Memory B cell (primary cell): Measurements from ENCODE around the gene NLK.
"Not testable (repeated sequence)": the region's sequence is repeated elsewhere in the genome, so short reads cannot be mapped to it uniquely, and the experiment has no call there.

Source experiments
- ATAC-seq: fragments of 150-1000 bp; cut with Tn5 transposase; 2 replicates; pipeline ENCODE4 v1.10.0; 2021; ENCODE audit warnings: low read depth, mild to moderate bottlenecking, moderate library complexity
- DNase-seq, 2 donors: peaks; one replicate each; pipeline ENCODE4 v3.0.0; 2022; ENCODE audit warnings: low spot score in 2 of 2
- H3K27ac Mint-ChIP-seq: one replicate; pipeline ENCODE4 v1.8.0; 2022; ENCODE audit warnings: mild to moderate bottlenecking, moderate library complexity, mixed read lengths
- H3K27me3 Mint-ChIP-seq: one replicate; pipeline ENCODE4 v1.8.0; 2022; ENCODE audit warnings: mixed read lengths
- H3K36me3 Mint-ChIP-seq: one replicate; pipeline ENCODE4 v1.8.0; 2022; ENCODE audit warnings: mild to moderate bottlenecking, mixed read lengths
- H3K4me1 Mint-ChIP-seq: one replicate; pipeline ENCODE4 v1.8.0; 2022; ENCODE audit warnings: mixed read lengths
- H3K4me3 Mint-ChIP-seq: one replicate; pipeline ENCODE4 v1.8.0; 2022; ENCODE audit warnings: mild to moderate bottlenecking, moderate library complexity, mixed read lengths
- H3K9me3 Mint-ChIP-seq: one replicate; pipeline ENCODE4 v1.8.0; 2022; ENCODE audit warnings: mixed read lengths

The NLK gene

DNA sequence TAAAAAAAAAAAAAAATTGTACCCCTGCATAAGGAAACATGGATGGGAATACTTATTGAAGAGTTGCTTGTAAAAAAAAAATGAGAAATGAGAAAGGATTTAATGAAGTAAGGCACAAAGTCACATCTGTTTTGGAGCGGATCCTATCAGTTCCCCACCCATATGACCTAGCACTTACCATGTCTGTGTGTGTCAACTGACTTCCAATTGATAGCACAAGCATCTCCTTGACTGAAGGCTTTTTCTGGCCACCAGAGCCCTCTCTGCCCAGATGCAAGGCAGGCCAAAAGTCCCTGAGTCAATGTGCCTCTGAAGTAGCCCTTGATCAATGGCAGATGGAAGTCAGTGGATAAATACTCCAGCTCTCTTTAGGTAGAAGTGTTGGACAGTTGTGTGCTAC, 13.4 kb upstream of the NLK start:
- H3K4me3 Mint-ChIP-seq, result no peak overlapping the region
- peaks cover 2% of the 10 kb centered on the region for H3K27me3 Mint-ChIP-seq
- H3K9me3 Mint-ChIP-seq, result no peaks in the 10 kb centered on the region
- H3K36me3 Mint-ChIP-seq, result no peaks in the 10 kb centered on the region
- ATAC-seq (no peak), DNase-seq (no peak)
- H3K4me1 Mint-ChIP-seq, result no peaks in the 10 kb centered on the region
- H3K27ac Mint-ChIP-seq, result no peak overlapping the region

- H3K27ac Mint-ChIP-seq, result no peak overlapping the region
- DNase-seq (no peak), ATAC-seq (no peak)
- no peaks in the 10 kb centered on the region for H3K4me1 Mint-ChIP-seq
- H3K36me3 Mint-ChIP-seq, result no peaks in the 10 kb centered on the region
- no peaks in the 10 kb centered on the region for H3K9me3 Mint-ChIP-seq
- H3K4me3 Mint-ChIP-seq, result no peak overlapping the region
- peaks cover 2% of the 10 kb centered on the region for H3K27me3 Mint-ChIP-seq
Measured at GRCh38 chr17:28030386-28030785, 12.1 kb upstream of the NLK start.

DNA sequence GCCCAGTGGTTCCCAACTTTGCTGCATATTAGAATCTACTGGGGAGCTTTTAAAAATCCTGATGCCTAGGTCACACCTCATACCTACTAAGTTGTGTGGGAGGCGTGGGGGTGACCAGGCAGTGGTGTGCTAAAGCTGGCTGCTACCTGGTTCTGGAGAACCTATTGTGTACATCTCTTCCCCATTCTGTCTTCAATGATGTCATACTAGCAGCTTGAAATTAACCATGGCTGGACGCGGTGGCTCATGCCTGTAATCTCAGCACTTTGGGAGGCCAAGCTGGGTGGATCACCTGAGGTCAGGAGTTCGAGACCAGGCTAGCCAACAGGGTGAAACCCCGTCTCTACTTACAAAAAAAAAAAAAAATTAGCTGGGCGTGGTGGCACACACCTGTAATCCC, 11.3 kb upstream of the NLK start:
- Mint-ChIP-seq H3K27me3 (peaks cover 2% of the 10 kb centered on the region), H3K9me3 (no peaks in the 10 kb centered on the region), H3K36me3 (no peaks in the 10 kb centered on the region), H3K4me3 (no peak overlapping the region), H3K4me1 (no peaks in the 10 kb centered on the region), H3K27ac (no peak overlapping the region)
- ATAC-seq, result no peak
- DNase-seq, result no peak

- no peak overlapping the region for H3K27ac Mint-ChIP-seq
- DNase-seq, result no peak
- no peak for ATAC-seq
- no peak overlapping the region for H3K4me3 Mint-ChIP-seq
- peaks cover 1% of the 10 kb centered on the region for H3K4me1 Mint-ChIP-seq
- no peaks in the 10 kb centered on the region for H3K36me3 Mint-ChIP-seq
- H3K9me3 Mint-ChIP-seq, result no peaks in the 10 kb centered on the region
- peaks cover under 1% of the 10 kb centered on the region for H3K27me3 Mint-ChIP-seq
Measured at GRCh38 chr17:28033972-28034714, 8.3 kb upstream of the NLK start.

DNA sequence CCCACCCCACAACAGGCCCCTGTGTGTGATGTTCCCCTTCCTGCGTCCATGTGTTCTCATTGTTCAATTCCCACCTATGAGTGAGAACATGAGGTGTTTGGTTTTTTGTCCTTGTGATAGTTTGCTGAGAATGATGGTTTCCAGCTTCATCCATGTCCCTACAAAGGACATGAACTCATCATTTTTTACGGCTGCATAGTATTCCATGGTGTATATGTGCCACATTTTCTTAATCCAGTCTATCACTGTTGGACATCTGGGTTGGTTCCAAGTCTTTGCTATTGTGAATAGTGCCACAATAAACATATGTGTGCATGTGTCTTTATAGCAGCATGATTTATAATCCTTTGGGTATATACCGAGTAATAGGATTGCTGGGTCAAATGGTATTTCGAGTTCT, 7.0 kb upstream of the NLK start:
- not testable (repeated sequence) for H3K4me3 Mint-ChIP-seq, H3K36me3 Mint-ChIP-seq, ATAC-seq, H3K4me1 Mint-ChIP-seq, H3K27ac Mint-ChIP-seq, H3K9me3 Mint-ChIP-seq, DNase-seq, H3K27me3 Mint-ChIP-seq

- ATAC-seq, H3K4me3 Mint-ChIP-seq, H3K27ac Mint-ChIP-seq, DNase-seq, H3K9me3 Mint-ChIP-seq, H3K27me3 Mint-ChIP-seq, H3K36me3 Mint-ChIP-seq, H3K4me1 Mint-ChIP-seq: not testable (repeated sequence)
Measured at GRCh38 chr17:28035884-28036283, 6.6 kb upstream of the NLK start.

- Mint-ChIP-seq H3K36me3 (no peaks in the 10 kb centered on the region), H3K27me3 (peaks cover 2% of the 10 kb centered on the region), H3K27ac (no peak overlapping the region), H3K4me3 (no peak overlapping the region), H3K4me1 (peaks cover 18% of the 10 kb centered on the region), H3K9me3 (peaks cover 3% of the 10 kb centered on the region)
- DNase-seq, result no peak
- ATAC-seq, result no peak
Measured at GRCh38 chr17:28038802-28039201, 3.7 kb upstream of the NLK start.

GRCh38 chr17:28039251-28039650, 3.2 kb upstream of the NLK start:
- no peak for ATAC-seq
- no peak for DNase-seq
- H3K27ac Mint-ChIP-seq, result no peak overlapping the region
- peaks cover 2% of the 10 kb centered on the region for H3K27me3 Mint-ChIP-seq
- no peaks in the 10 kb centered on the region for H3K36me3 Mint-ChIP-seq
- peaks cover 20% of the 10 kb centered on the region for H3K4me1 Mint-ChIP-seq
- peaks cover 3% of the 10 kb centered on the region for H3K9me3 Mint-ChIP-seq
- H3K4me3 Mint-ChIP-seq, result no peak overlapping the region

GRCh38 chr17:28040406-28040805, 2.1 kb upstream of the NLK start:
- DNase-seq (no peak), ATAC-seq (no peak)
- no peaks in the 10 kb centered on the region for H3K36me3 Mint-ChIP-seq
- H3K27me3 Mint-ChIP-seq, result peaks cover 2% of the 10 kb centered on the region
- H3K4me3 Mint-ChIP-seq, result peak overlapping the region; percentile 91
- peaks cover 3% of the 10 kb centered on the region for H3K9me3 Mint-ChIP-seq
- no peak overlapping the region for H3K27ac Mint-ChIP-seq
- peaks cover 30% of the 10 kb centered on the region for H3K4me1 Mint-ChIP-seq

- peaks cover 36% of the 10 kb centered on the region for H3K4me1 Mint-ChIP-seq
Measured at GRCh38 chr17:28041068-28041843, 1.2 kb upstream of the NLK start.

GRCh38 chr17:28041844-28042656, 427 bp upstream of the NLK start:
- Mint-ChIP-seq H3K4me3 (peak overlapping the region; percentile 91), H3K4me1 (peaks cover 43% of the 10 kb centered on the region), H3K27me3 (peaks cover 2% of the 10 kb centered on the region), H3K27ac (peak overlapping the region; percentile 88), H3K9me3 (peaks cover 3% of the 10 kb centered on the region), H3K36me3 (no peaks in the 10 kb centered on the region)
- ATAC-seq (peak; percentile 9), DNase-seq (no peak)

More at GRCh38 chr17:28041068-28041843, 1.2 kb upstream of the NLK start:
- Mint-ChIP-seq H3K36me3 (no peaks in the 10 kb centered on the region), H3K27me3 (peaks cover 2% of the 10 kb centered on the region), H3K27ac (peak overlapping the region; percentile 88), H3K4me3 (peak overlapping the region; percentile 91), H3K9me3 (peaks cover 3% of the 10 kb centered on the region)
- ATAC-seq (peak; percentile 89), DNase-seq (peak; percentile 95 to 99)

- no peak for ATAC-seq
- H3K4me3 Mint-ChIP-seq, result peak overlapping the region; percentile 91
- H3K4me1 Mint-ChIP-seq, result peaks cover 44% of the 10 kb centered on the region
- H3K36me3 Mint-ChIP-seq, result no peaks in the 10 kb centered on the region
- H3K9me3 Mint-ChIP-seq, result peaks cover 3% of the 10 kb centered on the region
- no peak for DNase-seq
- H3K27me3 Mint-ChIP-seq, result peaks cover 2% of the 10 kb centered on the region
- peak overlapping the region; percentile 88 for H3K27ac Mint-ChIP-seq
Measured at GRCh38 chr17:28042721-28043291, 329 bp downstream of the NLK start.

DNA sequence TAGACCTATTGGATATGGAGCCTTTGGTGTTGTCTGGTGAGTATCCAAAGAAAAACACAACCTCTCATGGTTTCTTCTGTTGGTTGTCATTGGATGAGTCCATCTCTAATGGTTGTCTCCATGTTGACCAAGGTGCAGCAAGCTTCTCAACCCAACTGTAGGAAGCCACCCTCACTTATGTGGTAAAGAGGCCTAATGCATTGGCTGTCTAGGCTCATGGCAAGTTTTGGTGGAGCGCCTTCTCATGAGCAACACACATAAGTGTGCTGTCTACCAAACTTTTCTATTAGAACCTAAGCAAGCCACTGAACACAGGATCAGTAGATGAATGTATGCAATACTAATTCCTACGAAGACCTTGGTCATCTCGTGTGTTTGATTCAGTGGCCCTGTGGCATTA, 819 bp downstream of the NLK start:
- H3K4me1 Mint-ChIP-seq, result peaks cover 44% of the 10 kb centered on the region
- no peak for ATAC-seq
- H3K9me3 Mint-ChIP-seq, result peaks cover 3% of the 10 kb centered on the region
- H3K27me3 Mint-ChIP-seq, result peaks cover 2% of the 10 kb centered on the region
- H3K4me3 Mint-ChIP-seq, result peak overlapping the region; percentile 91
- peaks cover 1% of the 10 kb centered on the region for H3K36me3 Mint-ChIP-seq
- peak overlapping the region; percentile 88 for H3K27ac Mint-ChIP-seq
- no peak for DNase-seq

GRCh38 chr17:28043741-28044140, 1.3 kb downstream of the NLK start:
- DNase-seq (no peak), ATAC-seq (no peak)
- H3K9me3 Mint-ChIP-seq, result peaks cover 3% of the 10 kb centered on the region
- peaks cover 46% of the 10 kb centered on the region for H3K4me1 Mint-ChIP-seq
- no peak overlapping the region for H3K27ac Mint-ChIP-seq
- H3K36me3 Mint-ChIP-seq, result peaks cover 1% of the 10 kb centered on the region
- H3K4me3 Mint-ChIP-seq, result peak overlapping the region; percentile 91
- H3K27me3 Mint-ChIP-seq, result peaks cover 2% of the 10 kb centered on the region
